K562 (cell line): ENCODE measurements around the gene ANXA4. TPM values are rescaled to one million over a fixed set of nuclear protein-coding genes. Genes with fewer than 3 reads are reported as not detected.

Experiments used
- ARID1B ChIP-seq: fragments of 450-650 bp; IDR thresholded peaks from 2 replicates; pipeline ENCODE4 v1.6.1; 2016; ENCODE audit warnings: antibody characterized with exemption, mild to moderate bottlenecking, inconsistent platforms
- HDAC8 ChIP-seq: fragments of 450-650 bp; IDR thresholded peaks from 2 replicates; pipeline ENCODE4 v1.6.1; 2016; ENCODE audit warnings: mild to moderate bottlenecking, missing genetic modification characterization, moderate library complexity, missing compliant biosample characterization
- NFATC3 ChIP-seq: fragments of 450-650 bp; IDR thresholded peaks from 2 replicates; pipeline ENCODE4 v1.6.1; 2017; ENCODE audit warnings: mild to moderate bottlenecking
- NFIC ChIP-seq: fragments of 450-650 bp; IDR thresholded peaks from 2 replicates; pipeline ENCODE4 v1.6.1; 2017; ENCODE audit warnings: mild to moderate bottlenecking, inconsistent platforms
- NFIX ChIP-seq: fragments of 250-450 bp; sonication (Bioruptor Pico); IDR thresholded peaks from 2 replicates; pipeline ENCODE4 v1.4.0; 2020; ENCODE audit warnings: low read depth, mild to moderate bottlenecking, moderate library complexity
- THRAP3 ChIP-seq: fragments of 450-650 bp; IDR thresholded peaks from 2 replicates; pipeline ENCODE4 v1.6.1; 2016; ENCODE audit warnings: mild to moderate bottlenecking, inconsistent platforms, borderline replicate concordance
- TRIM24 ChIP-seq, 2 experiments: fragments of 450-650 bp; IDR thresholded peaks; 2 replicates each; pipeline ENCODE4 v1.6.1; 2016
- ZC3H4 ChIP-seq: sonication (generic); formaldehyde crosslinking; IDR thresholded peaks from 2 replicates; pipeline ENCODE4 v1.9.0; 2021; ENCODE audit warnings: missing genetic modification reagents, borderline replicate concordance
- ZC3H8 ChIP-seq: fragments of 450-650 bp; IDR thresholded peaks from 2 replicates; pipeline ENCODE4 v1.6.1; 2017
- ZNF217 ChIP-seq: sonication (generic); formaldehyde crosslinking; IDR thresholded peaks from 2 replicates; pipeline ENCODE4 v1.8.0; 2022; ENCODE audit warnings: mild to moderate bottlenecking, missing genetic modification reagents
- ZNF778 ChIP-seq: fragments of 450-650 bp; formaldehyde crosslinking; IDR thresholded peaks from 2 replicates; pipeline ENCODE4 v1.4.0; 2020; ENCODE audit warnings: mild to moderate bottlenecking, moderate library complexity
- polyA plus RNA-seq, 8 experiments: library from polyadenylated mRNA; depleted of rRNA in 4 of 8; stranded (reverse) in 5 of 8; unstranded in 3 of 8; fragments of >200 nt; fragmentation: Nextera tagmentation in 2 of 8; fragmentation: Illumina TruSeq in 1 of 8; extraction: Ambion mirVana in 2 of 8; extraction: Trizol in 1 of 8; gene quantifications; 2 replicates each; pipeline versions ENCODE4 v1.2.1 to v1.2.3, GENCODE V29; 2011 to 2014; ENCODE audit warnings: inconsistent platforms in 1 of 8, missing spikeins in 1 of 8
- total RNA-seq, 7 experiments: library from RNA; depleted of rRNA in 6 of 7; stranded (reverse); fragments of >200 nt in 6 of 7; fragmentation: Illumina TruSeq in 2 of 7; extraction: Trizol in 2 of 7; gene quantifications; 2 replicates each; pipeline versions ENCODE4 v1.2.1 to v1.2.3, GENCODE V29; 2011 to 2021; ENCODE audit warnings: low replicate concordance in 1 of 7
- TF ChIP-seq, protein P1 (sequence below), 2 experiments: fragments of 450-650 bp; formaldehyde crosslinking in 1 of 2; IDR thresholded peaks; 2 replicates each; pipeline versions ENCODE4 v1.4.0 to v1.6.1; 2014 to 2020; ENCODE audit warnings: mild to moderate bottlenecking in 2 of 2, borderline replicate concordance in 1 of 2, low read depth in 1 of 2
- TF ChIP-seq, protein P2 (sequence below): fragments of 250-450 bp; sonication (Bioruptor Pico); IDR thresholded peaks from 2 replicates; pipeline ENCODE4 v1.5.0; 2022; ENCODE audit warnings: mild to moderate bottlenecking
- TF ChIP-seq, protein P3 (sequence below): fragments of 450-650 bp; formaldehyde crosslinking; IDR thresholded peaks from 2 replicates; pipeline ENCODE4 v1.4.0; 2022; ENCODE audit warnings: missing genetic modification characterization
- TF ChIP-seq, protein P4 (sequence below): sonication (generic); formaldehyde crosslinking; IDR thresholded peaks from 2 replicates; pipeline ENCODE4 v1.8.1; 2022; ENCODE audit warnings: missing genetic modification reagents
- TF ChIP-seq, protein P5 (sequence below): sonication (generic); formaldehyde crosslinking; IDR thresholded peaks from 2 replicates; pipeline ENCODE4 v1.5.0; 2020; ENCODE audit warnings: missing genetic modification reagents

Gene ANXA4
- total and polyA plus RNA-seq, 9 of the 15 experiments (the other 6 are each of a cell fraction or from before 2014, with no cell fraction given) = 3.4 to 13.6 (median 11.6) TPM

DNA sequence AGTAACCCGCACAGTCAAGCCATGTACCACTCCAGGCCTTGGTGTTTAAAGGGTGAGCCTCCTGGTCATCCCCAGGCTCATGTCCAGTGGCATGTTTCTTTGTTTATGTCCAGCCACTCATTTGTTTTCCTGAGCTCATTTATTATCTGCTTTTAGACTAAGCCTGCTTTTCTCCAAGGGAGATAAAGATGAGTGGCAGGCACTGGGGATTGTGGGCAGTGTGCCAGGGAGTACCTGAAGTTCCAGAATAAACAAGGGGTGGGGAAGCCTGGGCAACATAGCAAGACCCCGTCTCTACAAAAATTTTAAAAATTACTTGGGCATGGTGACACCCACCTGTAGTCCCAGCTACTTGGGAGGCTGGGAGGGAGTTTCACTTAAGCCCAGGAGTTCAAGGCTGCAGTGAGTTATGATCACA lies 1.9 kb downstream of the ANXA4 start (continued):
- TF ChIP-seq, protein P1, sequence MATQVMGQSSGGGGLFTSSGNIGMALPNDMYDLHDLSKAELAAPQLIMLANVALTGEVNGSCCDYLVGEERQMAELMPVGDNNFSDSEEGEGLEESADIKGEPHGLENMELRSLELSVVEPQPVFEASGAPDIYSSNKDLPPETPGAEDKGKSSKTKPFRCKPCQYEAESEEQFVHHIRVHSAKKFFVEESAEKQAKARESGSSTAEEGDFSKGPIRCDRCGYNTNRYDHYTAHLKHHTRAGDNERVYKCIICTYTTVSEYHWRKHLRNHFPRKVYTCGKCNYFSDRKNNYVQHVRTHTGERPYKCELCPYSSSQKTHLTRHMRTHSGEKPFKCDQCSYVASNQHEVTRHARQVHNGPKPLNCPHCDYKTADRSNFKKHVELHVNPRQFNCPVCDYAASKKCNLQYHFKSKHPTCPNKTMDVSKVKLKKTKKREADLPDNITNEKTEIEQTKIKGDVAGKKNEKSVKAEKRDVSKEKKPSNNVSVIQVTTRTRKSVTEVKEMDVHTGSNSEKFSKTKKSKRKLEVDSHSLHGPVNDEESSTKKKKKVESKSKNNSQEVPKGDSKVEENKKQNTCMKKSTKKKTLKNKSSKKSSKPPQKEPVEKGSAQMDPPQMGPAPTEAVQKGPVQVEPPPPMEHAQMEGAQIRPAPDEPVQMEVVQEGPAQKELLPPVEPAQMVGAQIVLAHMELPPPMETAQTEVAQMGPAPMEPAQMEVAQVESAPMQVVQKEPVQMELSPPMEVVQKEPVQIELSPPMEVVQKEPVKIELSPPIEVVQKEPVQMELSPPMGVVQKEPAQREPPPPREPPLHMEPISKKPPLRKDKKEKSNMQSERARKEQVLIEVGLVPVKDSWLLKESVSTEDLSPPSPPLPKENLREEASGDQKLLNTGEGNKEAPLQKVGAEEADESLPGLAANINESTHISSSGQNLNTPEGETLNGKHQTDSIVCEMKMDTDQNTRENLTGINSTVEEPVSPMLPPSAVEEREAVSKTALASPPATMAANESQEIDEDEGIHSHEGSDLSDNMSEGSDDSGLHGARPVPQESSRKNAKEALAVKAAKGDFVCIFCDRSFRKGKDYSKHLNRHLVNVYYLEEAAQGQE (IDR thresholded peaks at IDR 0.05; ENCODE audit: borderline replicate concordance) = no peak
- TF ChIP-seq, protein P1 (CRISPR knock-in tag; IDR thresholded peaks at IDR 0.05; ENCODE audit: low read depth) = no peak
- TF ChIP-seq ZC3H4 (CRISPR knock-in tag) (no peak), ZC3H8 (no peak), THRAP3 (no peak), NFATC3 (no peak), TRIM24 (IDR thresholded peaks at IDR 0.05) (no peak), ZNF778 (CRISPR knock-in tag) (no peak), ARID1B (no peak; the same call in 1 of the 2 replicates), NFIC (peak; percentile 90), NFIX (CRISPR knock-in tag) (0 out of 2 replicates have a peak, but pooled peaks have one; percentile 15), HDAC8 (no peak), ZNF217 (CRISPR knock-in tag) (no peak)
- TF ChIP-seq, protein P2, sequence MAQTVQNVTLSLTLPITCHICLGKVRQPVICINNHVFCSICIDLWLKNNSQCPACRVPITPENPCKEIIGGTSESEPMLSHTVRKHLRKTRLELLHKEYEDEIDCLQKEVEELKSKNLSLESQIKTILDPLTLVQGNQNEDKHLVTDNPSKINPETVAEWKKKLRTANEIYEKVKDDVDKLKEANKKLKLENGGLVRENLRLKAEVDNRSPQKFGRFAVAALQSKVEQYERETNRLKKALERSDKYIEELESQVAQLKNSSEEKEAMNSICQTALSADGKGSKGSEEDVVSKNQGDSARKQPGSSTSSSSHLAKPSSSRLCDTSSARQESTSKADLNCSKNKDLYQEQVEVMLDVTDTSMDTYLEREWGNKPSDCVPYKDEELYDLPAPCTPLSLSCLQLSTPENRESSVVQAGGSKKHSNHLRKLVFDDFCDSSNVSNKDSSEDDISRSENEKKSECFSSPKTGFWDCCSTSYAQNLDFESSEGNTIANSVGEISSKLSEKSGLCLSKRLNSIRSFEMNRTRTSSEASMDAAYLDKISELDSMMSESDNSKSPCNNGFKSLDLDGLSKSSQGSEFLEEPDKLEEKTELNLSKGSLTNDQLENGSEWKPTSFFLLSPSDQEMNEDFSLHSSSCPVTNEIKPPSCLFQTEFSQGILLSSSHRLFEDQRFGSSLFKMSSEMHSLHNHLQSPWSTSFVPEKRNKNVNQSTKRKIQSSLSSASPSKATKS (CRISPR knock-in tag) = no peak
- TF ChIP-seq, protein P3, sequence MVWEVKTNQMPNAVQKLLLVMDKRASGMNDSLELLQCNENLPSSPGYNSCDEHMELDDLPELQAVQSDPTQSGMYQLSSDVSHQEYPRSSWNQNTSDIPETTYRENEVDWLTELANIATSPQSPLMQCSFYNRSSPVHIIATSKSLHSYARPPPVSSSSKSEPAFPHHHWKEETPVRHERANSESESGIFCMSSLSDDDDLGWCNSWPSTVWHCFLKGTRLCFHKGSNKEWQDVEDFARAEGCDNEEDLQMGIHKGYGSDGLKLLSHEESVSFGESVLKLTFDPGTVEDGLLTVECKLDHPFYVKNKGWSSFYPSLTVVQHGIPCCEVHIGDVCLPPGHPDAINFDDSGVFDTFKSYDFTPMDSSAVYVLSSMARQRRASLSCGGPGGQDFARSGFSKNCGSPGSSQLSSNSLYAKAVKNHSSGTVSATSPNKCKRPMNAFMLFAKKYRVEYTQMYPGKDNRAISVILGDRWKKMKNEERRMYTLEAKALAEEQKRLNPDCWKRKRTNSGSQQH (CRISPR knock-in tag) = no peak
- TF ChIP-seq, protein P4, sequence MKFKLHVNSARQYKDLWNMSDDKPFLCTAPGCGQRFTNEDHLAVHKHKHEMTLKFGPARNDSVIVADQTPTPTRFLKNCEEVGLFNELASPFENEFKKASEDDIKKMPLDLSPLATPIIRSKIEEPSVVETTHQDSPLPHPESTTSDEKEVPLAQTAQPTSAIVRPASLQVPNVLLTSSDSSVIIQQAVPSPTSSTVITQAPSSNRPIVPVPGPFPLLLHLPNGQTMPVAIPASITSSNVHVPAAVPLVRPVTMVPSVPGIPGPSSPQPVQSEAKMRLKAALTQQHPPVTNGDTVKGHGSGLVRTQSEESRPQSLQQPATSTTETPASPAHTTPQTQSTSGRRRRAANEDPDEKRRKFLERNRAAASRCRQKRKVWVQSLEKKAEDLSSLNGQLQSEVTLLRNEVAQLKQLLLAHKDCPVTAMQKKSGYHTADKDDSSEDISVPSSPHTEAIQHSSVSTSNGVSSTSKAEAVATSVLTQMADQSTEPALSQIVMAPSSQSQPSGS = no peak
- TF ChIP-seq, protein P5, sequence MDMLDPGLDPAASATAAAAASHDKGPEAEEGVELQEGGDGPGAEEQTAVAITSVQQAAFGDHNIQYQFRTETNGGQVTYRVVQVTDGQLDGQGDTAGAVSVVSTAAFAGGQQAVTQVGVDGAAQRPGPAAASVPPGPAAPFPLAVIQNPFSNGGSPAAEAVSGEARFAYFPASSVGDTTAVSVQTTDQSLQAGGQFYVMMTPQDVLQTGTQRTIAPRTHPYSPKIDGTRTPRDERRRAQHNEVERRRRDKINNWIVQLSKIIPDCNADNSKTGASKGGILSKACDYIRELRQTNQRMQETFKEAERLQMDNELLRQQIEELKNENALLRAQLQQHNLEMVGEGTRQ = no peak
